ENCODE results near the gene RPS16.

Gene RPS16

GRCh38 chr19:39449116-39449797, 13.5 kb upstream of the RPS16 start:
- in situ Hi-C loops (cut with MboI; ENCODE audit: low sequenced_read_pairs): no loop called here

DNA sequence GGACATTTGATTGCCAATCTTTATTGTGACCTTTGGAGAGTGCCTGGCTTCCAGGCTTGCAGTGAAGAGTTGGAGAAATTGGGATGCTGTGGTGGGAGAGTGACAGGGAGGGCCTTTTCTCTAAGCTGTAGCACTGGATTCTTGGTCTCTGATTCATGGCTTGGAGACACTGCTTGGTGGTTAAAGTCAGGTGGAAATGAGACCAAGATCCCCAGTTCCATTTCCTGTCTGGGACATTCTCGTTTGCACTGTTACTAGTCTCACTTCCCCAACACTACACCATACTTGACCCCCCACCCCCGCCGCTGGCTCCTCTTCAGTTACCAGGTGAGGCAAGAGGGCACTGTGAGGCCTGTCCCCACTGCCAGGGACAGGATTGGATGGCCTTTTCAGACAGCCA, 12.5 kb upstream of the RPS16 start:
- in situ Hi-C loops (cut with MboI; ENCODE audit: low sequenced_read_pairs): no loop called here

DNA sequence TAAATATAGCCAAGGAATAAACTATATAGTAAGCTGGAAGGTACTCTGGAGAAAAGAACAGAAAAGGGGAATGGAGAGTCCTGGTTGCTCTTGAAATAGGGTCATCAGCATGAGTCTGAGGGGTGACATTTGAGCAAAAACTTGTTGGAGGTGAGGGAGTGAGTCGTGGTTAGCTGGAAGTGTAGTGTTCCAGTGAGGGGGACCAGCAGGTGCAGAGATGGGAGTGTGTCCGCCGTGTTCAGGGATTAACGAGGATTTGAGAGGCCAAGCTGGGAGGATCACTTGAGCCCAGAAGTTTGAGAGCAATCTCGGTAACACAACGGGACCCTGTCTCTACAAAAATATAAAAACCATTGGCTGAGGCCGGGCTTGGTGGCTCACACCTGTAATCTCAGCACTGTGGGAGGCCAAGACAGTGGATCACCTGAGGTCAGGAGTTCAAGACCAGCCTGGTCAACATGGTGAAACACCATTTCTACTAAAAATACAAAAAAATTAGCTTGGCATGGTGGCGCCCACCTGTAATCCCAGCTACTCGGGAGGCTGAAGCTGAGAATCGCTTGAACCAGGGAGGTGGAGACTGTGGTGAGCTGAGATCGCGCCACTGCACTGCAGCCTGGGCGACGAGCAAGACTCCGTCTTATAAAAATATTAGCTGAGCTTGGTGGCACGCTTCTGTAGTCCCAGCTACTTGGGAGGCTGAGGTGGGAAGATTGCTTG, 10.8 kb upstream of the RPS16 start:
- in situ Hi-C loops (cut with MboI; ENCODE audit: low sequenced_read_pairs): no loop called here

GRCh38 chr19:39445196-39446111, 9.7 kb upstream of the RPS16 start, which contains the start of gene SUPT5H:
SUPT5H (plus strand) TSS chr19:39445582; CDS start chr19:39445891, 309 bp downstream.
- in situ Hi-C loops (cut with MboI; ENCODE audit: low sequenced_read_pairs): no loop called here

DNA sequence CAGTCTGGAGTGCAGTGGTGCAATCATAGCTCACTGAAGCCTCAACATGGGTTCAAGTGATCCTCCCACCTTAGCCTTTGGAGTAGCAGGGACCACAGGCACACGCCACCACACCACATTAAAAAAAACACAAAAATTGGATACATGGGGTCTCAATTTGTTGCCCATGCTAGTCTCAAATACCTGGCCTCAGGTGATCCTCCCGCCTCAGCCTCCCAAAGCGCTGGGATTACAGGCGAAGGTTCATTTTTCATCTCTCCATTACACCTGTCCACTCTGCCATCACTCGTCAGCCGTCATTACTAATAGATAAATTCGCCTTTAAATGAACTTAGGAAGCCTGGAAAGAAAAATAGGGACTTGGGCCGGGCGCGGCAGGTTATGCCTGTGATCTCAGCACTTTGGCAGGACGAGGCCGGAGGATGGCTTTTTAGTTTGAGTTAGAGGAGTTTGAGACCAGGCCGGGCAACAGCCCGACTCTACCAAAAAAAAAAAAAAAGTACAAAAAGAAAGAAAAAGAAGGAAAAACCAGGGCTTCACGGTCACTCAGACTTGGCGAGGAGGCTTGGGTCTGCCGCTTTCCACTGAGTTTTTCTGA, 8.9 kb upstream of the RPS16 start:
- in situ Hi-C loops (cut with MboI; ENCODE audit: low sequenced_read_pairs): no loop called here

GRCh38 chr19:39438270-39438934, 2.7 kb upstream of the RPS16 start:
- in situ Hi-C loops (cut with MboI; ENCODE audit: low sequenced_read_pairs): no loop called here

DNA sequence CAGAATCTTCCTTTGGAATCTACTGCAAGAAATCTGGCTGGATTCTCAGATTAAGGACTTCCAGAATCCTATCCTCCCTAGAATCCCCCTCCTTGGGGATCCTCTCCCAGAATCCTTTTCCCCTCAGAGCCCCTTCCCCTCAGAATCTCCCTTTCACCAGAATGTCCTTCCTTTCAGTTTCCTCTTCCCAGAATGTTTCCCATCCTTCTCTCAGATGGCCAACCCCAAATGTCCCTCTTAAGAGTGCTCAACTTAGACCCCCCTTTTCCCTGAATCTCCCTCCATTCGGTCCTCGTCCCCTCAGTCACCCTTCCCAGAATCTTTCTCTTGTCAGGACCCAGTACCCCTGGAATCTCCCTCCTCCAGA, 584 bp upstream of the RPS16 start:
- in situ Hi-C loops (cut with MboI; ENCODE audit: low sequenced_read_pairs): no loop called here

GRCh38 chr19:39434123-39435076, 1.3 kb downstream of the RPS16 start:
- in situ Hi-C loops (cut with MboI; ENCODE audit: low sequenced_read_pairs): no loop called here

GRCh38 chr19:39433480-39434079, 2.2 kb downstream of the RPS16 start:
- in situ Hi-C loops (cut with MboI; ENCODE audit: low sequenced_read_pairs): no loop called here

- in situ Hi-C loops (cut with MboI; ENCODE audit: low sequenced_read_pairs): no loop called here
Measured at GRCh38 chr19:39432677-39433025, 3.1 kb downstream of the RPS16 start.

- in situ Hi-C loops (cut with MboI; ENCODE audit: low sequenced_read_pairs): no loop called here
Measured at GRCh38 chr19:39430675-39431593, 4.8 kb downstream of the RPS16 start.

DNA sequence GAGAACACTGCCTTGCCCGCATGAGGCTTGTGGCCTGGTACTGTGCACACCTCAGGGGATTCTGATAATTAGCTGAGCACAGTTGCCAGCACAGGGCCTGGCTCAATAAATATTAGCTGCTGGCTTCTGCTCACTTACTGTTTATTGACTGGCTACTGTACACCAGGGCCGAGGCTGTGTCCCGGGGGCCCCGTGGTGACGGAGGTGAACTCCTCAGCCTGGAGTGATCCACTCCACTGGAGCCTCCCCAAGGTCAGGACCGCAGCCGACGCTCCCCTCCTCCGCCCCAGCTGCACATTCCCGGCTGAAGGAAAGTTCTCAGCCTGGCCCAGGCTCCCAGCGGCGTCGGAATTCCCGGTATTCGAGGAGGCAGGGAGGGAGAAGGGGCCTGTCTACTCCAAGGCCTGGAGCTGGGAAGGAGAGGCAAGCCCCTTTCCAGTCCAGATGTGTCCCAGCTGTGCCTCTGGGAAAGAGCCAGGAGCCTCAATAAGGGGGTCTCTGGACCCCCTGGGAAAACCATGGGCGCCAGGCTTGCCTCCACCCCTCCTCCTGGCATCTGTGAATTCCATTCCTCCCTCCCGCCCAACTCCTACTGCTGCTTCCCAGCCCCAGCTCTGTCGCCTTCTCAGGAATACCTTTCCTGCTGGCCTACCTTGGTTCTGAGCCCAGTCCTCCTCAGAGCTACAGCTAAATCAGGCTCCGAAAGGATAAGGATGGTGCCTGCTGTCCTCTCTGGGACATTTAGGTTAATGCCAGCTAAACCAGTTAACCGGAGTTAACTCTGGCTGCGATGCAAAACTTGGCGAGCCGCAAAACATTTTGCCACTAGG, 7.3 kb downstream of the RPS16 start:
- in situ Hi-C loops (cut with MboI; ENCODE audit: low sequenced_read_pairs): no loop called here

- in situ Hi-C loops (cut with MboI; ENCODE audit: low sequenced_read_pairs): no loop called here
Measured at GRCh38 chr19:39427707-39428106, 8.0 kb downstream of the RPS16 start.

- in situ Hi-C loops (cut with MboI; ENCODE audit: low sequenced_read_pairs): no loop called here
Measured at GRCh38 chr19:39426170-39426569, 9.6 kb downstream of the RPS16 start.

DNA sequence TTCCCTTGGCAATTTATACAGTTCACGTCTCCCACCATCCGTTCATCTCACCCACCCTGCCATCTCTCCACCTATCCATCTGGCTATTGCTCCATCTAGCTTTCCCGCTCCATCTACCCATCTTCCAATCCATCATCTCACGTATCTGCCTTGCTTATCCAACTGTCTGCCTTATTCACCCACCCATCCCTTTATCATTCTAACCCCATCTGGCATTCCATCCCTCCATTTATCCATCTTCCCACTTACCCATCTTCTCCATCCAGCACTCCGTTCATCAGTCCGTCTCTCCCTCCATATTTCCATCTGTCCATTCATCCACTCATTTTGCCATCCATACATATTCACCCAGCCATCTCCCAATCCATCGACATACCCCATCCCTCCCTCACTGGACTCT, 10.0 kb downstream of the RPS16 start:
- in situ Hi-C loops (cut with MboI; ENCODE audit: low sequenced_read_pairs): no loop called here

- in situ Hi-C loops (cut with MboI; ENCODE audit: low sequenced_read_pairs): no loop called here
Measured at GRCh38 chr19:39424934-39425333, 10.8 kb downstream of the RPS16 start.

Measured in hTERT RPE-1 (cell line).